K562 (cell line): ENCODE measurements around the gene HADHB. TPM values are rescaled to one million over a fixed set of nuclear protein-coding genes. Genes with fewer than 3 reads are reported as not detected.

Experiments
- ATAC-seq: fragments of 200-7000 bp; cut with Tn5 transposase; 3 replicates; pipeline ENCODE4 v1.9.1; 2020; ENCODE audit warnings: moderate library complexity
- BruUV-seq: library from RNA; stranded (reverse); fragments of 400-500 nt; replicated peaks from 2 replicates; lab custom pipeline; 2021; lab: Mats Ljungman, UMichigan
- CTCF ChIA-PET: fragments of 300-600 bp; formaldehyde crosslinking; extraction: SDS; loops from one replicate; lab custom pipeline; 2021; ENCODE audit warnings: low intra/inter-chr PET ratio; lab: Yijun Ruan, JAX
- POLR2A ChIA-PET: fragments of 300-600, 350-650 bp; sonication (Branson Sonifier 250); formaldehyde crosslinking; extraction: SDS; loops from one replicate; lab custom pipeline; 2021; ENCODE audit warnings: antibody characterized with exemption, inconsistent platforms; lab: Yijun Ruan, JAX
- DNase-seq, 4 experiments: peaks; one replicate each; pipeline versions ENCODE4 v3.0.0 to v3.0.0-alpha.2; 2011 to 2018; ENCODE audit warnings: low spot score in 3 of 4, mixed read lengths in 3 of 4; ENCODE audit errors: extremely low read depth in 1 of 4
- FAIRE-seq: peaks from 2 replicates; lab custom pipeline; 2011; peaks lifted over from hg19 to GRCh38; lab: Jason Lieb, UNC
- H2AFZ ChIP-seq: 2 replicates; pipeline ENCODE4 v1.6.0; 2011; ENCODE audit warnings: low read depth, low read length, control low read depth, inconsistent platforms
- H3K27ac ChIP-seq: fragments of 200-600 bp; 3 replicates; pipeline ENCODE4 v1.8.0; 2011; ENCODE audit warnings: low read depth, mild to moderate bottlenecking, control low read depth, inconsistent platforms, low read length, moderate library complexity, mixed read lengths; ENCODE audit errors: extremely low read depth
- H3K27me3 ChIP-seq, 2 experiments: fragments of 300-600 bp in 1 of 2; 2 replicates in 1 of 2; 3 replicates in 1 of 2; pipeline versions ENCODE4 v1.6.0 to v1.8.0; 2011; ENCODE audit warnings: inconsistent platforms in 2 of 2, low read length in 2 of 2, mild to moderate bottlenecking in 1 of 2, mixed read lengths in 1 of 2, moderate library complexity in 1 of 2; ENCODE audit not compliant: control insufficient read depth in 2 of 2, insufficient read depth in 2 of 2
- H3K36me3 ChIP-seq: fragments of 300-600 bp; 3 replicates; pipeline ENCODE4 v1.8.0; 2011; ENCODE audit warnings: mild to moderate bottlenecking, low read length, inconsistent platforms; ENCODE audit not compliant: control insufficient read depth, insufficient read depth
- H3K4me1 ChIP-seq, 2 experiments: fragments of 200-600 bp in 1 of 2; replicated peaks in 1 of 2; 2 replicates in 1 of 2; 3 replicates in 1 of 2; pipeline versions ENCODE4 v1.5.1 to v1.8.0; 2011; ENCODE audit warnings: inconsistent platforms in 2 of 2, low read length in 2 of 2, mild to moderate bottlenecking in 1 of 2, mixed read lengths in 1 of 2, moderate library complexity in 1 of 2; ENCODE audit not compliant: control insufficient read depth in 2 of 2, insufficient read depth in 2 of 2
- H3K4me2 ChIP-seq: 2 replicates; pipeline ENCODE4 v1.6.1; 2011; ENCODE audit warnings: low read length, control low read depth, inconsistent platforms, mixed read lengths; ENCODE audit not compliant: insufficient read depth
- H3K4me3 ChIP-seq: fragments of 200-600 bp; sonication (generic), shearing (Covaris generic); 2 replicates; pipeline ENCODE4 v1.5.1; 2016; ENCODE audit warnings: control low read depth, inconsistent platforms
- H3K79me2 ChIP-seq: fragments of 200-600 bp; 3 replicates; pipeline ENCODE4 v1.8.0; 2011; ENCODE audit warnings: low read length, inconsistent platforms; ENCODE audit not compliant: control insufficient read depth, insufficient read depth
- H3K9ac ChIP-seq, 2 experiments: 2 replicates each; pipeline versions ENCODE4 v1.6.0 to v1.6.1; 2011; ENCODE audit warnings: low read depth in 2 of 2, low read length in 2 of 2, control low read depth in 1 of 2, inconsistent platforms in 1 of 2, mild to moderate bottlenecking in 1 of 2, mixed read lengths in 1 of 2; ENCODE audit not compliant: insufficient read depth in 1 of 2
- H3K9me1 ChIP-seq: one replicate; pipeline ENCODE4 v1.6.0; 2011; ENCODE audit warnings: inconsistent platforms, mild to moderate bottlenecking, low read length, moderate library complexity; ENCODE audit not compliant: control insufficient read depth, insufficient read depth
- H3K9me3 ChIP-seq: replicated peaks from 2 replicates; pipeline ENCODE4 v1.5.1; 2011; ENCODE audit warnings: low read depth, low read length, inconsistent platforms; ENCODE audit not compliant: control insufficient read depth, insufficient read depth
- H4K20me1 ChIP-seq: replicated peaks from 2 replicates; pipeline ENCODE4 v1.6.1; 2011; ENCODE audit warnings: low read length, inconsistent platforms, mixed read lengths; ENCODE audit not compliant: control insufficient read depth, insufficient read depth
- FOS ChIP-seq: IDR thresholded peaks from 3 replicates; pipeline ENCODE4 v1.6.1; 2011; ENCODE audit not compliant: insufficient read length; ENCODE audit errors: extremely low read depth
- GABPA ChIP-seq: fragments of 200-800 bp; sonication (Bioruptor generic); conservative IDR thresholded peaks from 2 replicates; pipeline ENCODE4 v1.6.1; 2016; ENCODE audit warnings: low read depth, missing genetic modification characterization, missing compliant biosample characterization
- MAFF ChIP-seq: IDR thresholded peaks from 2 replicates; pipeline ENCODE4 v1.6.1; 2012; ENCODE audit warnings: low read length, improper control_type of control experiment
- MAFK ChIP-seq: IDR thresholded peaks from 2 replicates; pipeline ENCODE4 v1.6.1; 2011; ENCODE audit warnings: low read length, improper control_type of control experiment
- NR2C1 ChIP-seq, 2 experiments: fragments of 450-650 bp; IDR thresholded peaks; 2 replicates each; pipeline ENCODE4 v1.6.1; 2017; ENCODE audit warnings: mild to moderate bottlenecking in 2 of 2, antibody characterized with exemption in 1 of 2, inconsistent platforms in 1 of 2, missing compliant biosample characterization in 1 of 2, missing genetic modification characterization in 1 of 2
- PKNOX1 ChIP-seq: fragments of 450-650 bp; IDR thresholded peaks from 2 replicates; pipeline ENCODE4 v1.6.1; 2016
- RBFOX2 ChIP-seq: fragments of 200-400 bp; formaldehyde crosslinking; IDR thresholded peaks from 2 replicates; pipeline ENCODE4 v1.6.1; 2017; ENCODE audit warnings: low read depth, mild to moderate bottlenecking, low read length, moderate library complexity
- SIRT6 ChIP-seq: IDR thresholded peaks from one replicate; pipeline ENCODE4 v1.6.1; 2012; ENCODE audit warnings: low read depth, mild to moderate bottlenecking, control low read depth, inconsistent platforms, low read length, moderate library complexity
- ZNF316 ChIP-seq: fragments of 450-650 bp; IDR thresholded peaks from 2 replicates; pipeline ENCODE4 v1.6.1; 2016
- ZNF695 ChIP-seq: fragments of 450-650 bp; formaldehyde crosslinking; IDR thresholded peaks from 2 replicates; pipeline ENCODE4 v1.4.0; 2020; ENCODE audit warnings: mild to moderate bottlenecking, moderate library complexity
- WGBS: fragments of 100-300 bp; shearing (Covaris generic); methylation state at CpG from one replicate; pipeline ENCODE4 v1.1.6; 2016; ENCODE audit warnings: low coverage, mixed read lengths; ENCODE audit not compliant: insufficient coverage; ENCODE audit errors: missing lambda C conversion rate; 5-methylcytosine and 5-hydroxymethylcytosine counted together
- in situ Hi-C: fragments of 300-500 bp; cut with MboI; formaldehyde crosslinking; loops from 4 replicates; pipeline ENCODE4 v1.15.0; 2018; ENCODE audit warnings: inconsistent platforms, mixed read lengths
- intact Hi-C: fragments of 100-400 bp; cut with micrococcal nuclease; formaldehyde crosslinking; loops from 2 replicates; pipeline ENCODE4 v1.14.2; 2022
- polyA plus RNA-seq, 8 experiments: library from polyadenylated mRNA; depleted of rRNA in 4 of 8; stranded (reverse) in 5 of 8; unstranded in 3 of 8; fragments of >200 nt; fragmentation: Nextera tagmentation in 2 of 8; fragmentation: Illumina TruSeq in 1 of 8; extraction: Ambion mirVana in 2 of 8; extraction: Trizol in 1 of 8; gene quantifications; 2 replicates each; pipeline versions ENCODE4 v1.2.1 to v1.2.3, GENCODE V29; 2011 to 2014; ENCODE audit warnings: inconsistent platforms in 1 of 8, missing spikeins in 1 of 8
- total RNA-seq, 7 experiments: library from RNA; depleted of rRNA in 6 of 7; stranded (reverse); fragments of >200 nt in 6 of 7; fragmentation: Illumina TruSeq in 2 of 7; extraction: Trizol in 2 of 7; gene quantifications; 2 replicates each; pipeline versions ENCODE4 v1.2.1 to v1.2.3, GENCODE V29; 2011 to 2021; ENCODE audit warnings: low replicate concordance in 1 of 7
- TF ChIP-seq, protein P1 (sequence below): sonication (generic); formaldehyde crosslinking; IDR thresholded peaks from 2 replicates; pipeline ENCODE4 v1.8.0; 2022; ENCODE audit warnings: mild to moderate bottlenecking, missing genetic modification reagents

Gene HADHB
- total and polyA plus RNA-seq, 9 of the 15 experiments (the other 6 are each of a cell fraction or from before 2014, with no cell fraction given): 67.3 to 199 (median 100) TPM

DNA sequence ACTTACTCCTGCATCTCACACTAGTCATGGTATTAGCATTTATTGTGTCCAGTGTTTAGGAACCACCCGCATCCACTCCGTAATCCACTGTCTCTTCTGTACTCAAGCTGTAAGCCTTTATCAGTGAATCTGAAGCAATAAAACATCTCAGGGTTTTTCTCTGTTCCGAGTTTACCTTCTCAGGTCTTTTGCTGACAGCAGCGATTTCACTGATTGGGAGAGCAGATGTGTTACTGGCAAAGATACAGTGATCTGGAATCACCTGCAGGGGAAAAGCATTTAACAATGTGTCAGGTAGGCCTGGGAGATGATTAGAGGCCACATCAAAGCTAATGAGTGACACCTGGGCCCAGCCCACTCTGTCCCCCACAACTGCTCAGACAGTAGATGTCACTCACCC is 47.2 kb upstream of the HADHB start:
- FAIRE-seq (no peak), ATAC-seq (no peak), DNase-seq (no peak)
- H2AFZ ChIP-seq: no peak overlapping the region
- intact Hi-C loops: no loop called here
- no peak overlapping the region for H3K4me2 ChIP-seq
- peak; percentile 63 for TF ChIP-seq MAFK
- TF ChIP-seq PKNOX1: peak; percentile 37
- no peak for TF ChIP-seq ZNF695 (CRISPR knock-in tag)
- TF ChIP-seq MAFF: peak; percentile 54
- TF ChIP-seq ZNF316: peak; percentile 49; the same call in 1 of the 2 replicates
- H3K9me3 ChIP-seq: no peaks in the 10 kb centered on the region
- no peak overlapping the region for H3K9ac ChIP-seq
- H3K9me1 ChIP-seq: no peaks in the 10 kb centered on the region
- WGBS: 96% methylated on average over 4 of the region's 4 CpGs
- no peaks in the 10 kb centered on the region for H3K79me2 ChIP-seq
- no peaks in the 10 kb centered on the region for H4K20me1 ChIP-seq
- CTCF ChIA-PET: no interaction called here
- no TSS peak for BruUV-seq
- no peaks in the 10 kb centered on the region for H3K4me1 ChIP-seq
- no peaks in the 10 kb centered on the region for H3K27me3 ChIP-seq
- peaks cover 97% of the 10 kb centered on the region for H3K36me3 ChIP-seq
- H3K4me3 ChIP-seq: no peak overlapping the region
- in situ Hi-C loops: no loop called here
- POLR2A ChIA-PET: interaction anchor here (0.9 to 1.2 kb wide), 2 partner anchors 9 to 12 kb away, joined by 4 read pairs; no protein-coding TSS in a partner anchor
- H3K27ac ChIP-seq: no peak overlapping the region

GRCh38 chr2:26202981-26203490 is 41.7 kb upstream of the HADHB start:
- in situ Hi-C loops: no loop called here
- no peak overlapping the region for H3K9ac ChIP-seq
- H3K79me2 ChIP-seq: no peaks in the 10 kb centered on the region
- H3K4me3 ChIP-seq: no peak overlapping the region
- H4K20me1 ChIP-seq: no peaks in the 10 kb centered on the region
- H3K36me3 ChIP-seq: peaks cover 88% of the 10 kb centered on the region
- no peak overlapping the region for H2AFZ ChIP-seq
- no peaks in the 10 kb centered on the region for H3K9me3 ChIP-seq
- TF ChIP-seq RBFOX2: no peak
- TF ChIP-seq, protein P1, sequence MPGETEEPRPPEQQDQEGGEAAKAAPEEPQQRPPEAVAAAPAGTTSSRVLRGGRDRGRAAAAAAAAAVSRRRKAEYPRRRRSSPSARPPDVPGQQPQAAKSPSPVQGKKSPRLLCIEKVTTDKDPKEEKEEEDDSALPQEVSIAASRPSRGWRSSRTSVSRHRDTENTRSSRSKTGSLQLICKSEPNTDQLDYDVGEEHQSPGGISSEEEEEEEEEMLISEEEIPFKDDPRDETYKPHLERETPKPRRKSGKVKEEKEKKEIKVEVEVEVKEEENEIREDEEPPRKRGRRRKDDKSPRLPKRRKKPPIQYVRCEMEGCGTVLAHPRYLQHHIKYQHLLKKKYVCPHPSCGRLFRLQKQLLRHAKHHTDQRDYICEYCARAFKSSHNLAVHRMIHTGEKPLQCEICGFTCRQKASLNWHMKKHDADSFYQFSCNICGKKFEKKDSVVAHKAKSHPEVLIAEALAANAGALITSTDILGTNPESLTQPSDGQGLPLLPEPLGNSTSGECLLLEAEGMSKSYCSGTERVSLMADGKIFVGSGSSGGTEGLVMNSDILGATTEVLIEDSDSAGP (CRISPR knock-in tag): no peak
- TF ChIP-seq MAFK: peak; percentile 25; the same call in 1 of the 2 replicates
- no peak for TF ChIP-seq NR2C1 (IDR thresholded peaks at IDR 0.05)
- TF ChIP-seq NR2C1 (tag; IDR thresholded peaks at IDR 0.05): no peak
- no peak for TF ChIP-seq GABPA (tag)
- no peak for TF ChIP-seq FOS
- TF ChIP-seq SIRT6: no peak
- TF ChIP-seq ZNF316: peak; percentile 46
- CTCF ChIA-PET: no interaction called here
- ATAC-seq (no peak), FAIRE-seq (no peak), DNase-seq (no peak)
- no TSS peak for BruUV-seq
- H3K27me3 ChIP-seq: no peaks in the 10 kb centered on the region
- H3K4me1 ChIP-seq: no peaks in the 10 kb centered on the region
- 35% methylated on average over 1 of the region's 1 CpG for WGBS
- intact Hi-C loops: no loop called here
- POLR2A ChIA-PET: interaction anchor here (1.2 kb wide), 1 partner anchor 12 kb away, joined by 3 read pairs; no protein-coding TSS in a partner anchor
- no peak overlapping the region for H3K27ac ChIP-seq
- H3K9me1 ChIP-seq: no peaks in the 10 kb centered on the region
- no peak overlapping the region for H3K4me2 ChIP-seq
